Natural killer cell (primary cell): ENCODE results near the gene MT1E. TPM values are rescaled to one million over a fixed set of nuclear protein-coding genes. Genes with fewer than 3 reads are reported as not detected.
"Not testable (repeated sequence)": the region's sequence is repeated elsewhere in the genome, so short reads cannot be mapped to it uniquely, and the experiment has no call there.

Experiments
- ATAC-seq, 3 donors: fragments of 150-1000 bp in 2 of 3; fragments of 200-7000 bp in 1 of 3; cut with Tn5 transposase; 1 replicate in 1 of 3; 2 replicates in 2 of 3; pipeline ENCODE4 v1.10.0; 2021; ENCODE audit warnings: mild to moderate bottlenecking in 2 of 3, moderate library complexity in 2 of 3
- DNase-seq, 2 donors: peaks; one replicate each; pipeline versions ENCODE4 v3.0.0 to v3.0.0-alpha.2; 2013 to 2021; ENCODE audit warnings: mixed read lengths in 1 of 2
- H3K27ac ChIP-seq: one replicate; pipeline ENCODE4 v1.5.1; 2013; ENCODE audit warnings: mild to moderate bottlenecking, low read length
- H3K27me3 ChIP-seq: one replicate; pipeline ENCODE4 v1.6.1; 2013; ENCODE audit warnings: low read length; ENCODE audit not compliant: control insufficient read depth, insufficient read depth
- H3K36me3 ChIP-seq: one replicate; pipeline ENCODE4 v1.6.1; 2013; ENCODE audit warnings: low read length; ENCODE audit not compliant: control insufficient read depth, insufficient read depth
- H3K4me1 ChIP-seq: one replicate; pipeline ENCODE4 v1.6.1; 2013; ENCODE audit warnings: low read length; ENCODE audit not compliant: control insufficient read depth, insufficient read depth
- H3K4me3 ChIP-seq: one replicate; pipeline ENCODE4 v1.5.1; 2013; ENCODE audit warnings: low read length
- H3K9me3 ChIP-seq: one replicate; pipeline ENCODE4 v1.6.1; 2013; ENCODE audit warnings: low read length; ENCODE audit not compliant: control insufficient read depth, insufficient read depth
- H3K27ac Mint-ChIP-seq, 2 donors: one replicate each; pipeline ENCODE4 v1.8.0; 2022; ENCODE audit warnings: mild to moderate bottlenecking in 2 of 2, mixed read lengths in 2 of 2, moderate library complexity in 1 of 2
- H3K27me3 Mint-ChIP-seq, 2 donors: one replicate each; pipeline ENCODE4 v1.8.0; 2022; ENCODE audit warnings: low read depth in 2 of 2, mixed read lengths in 2 of 2
- H3K36me3 Mint-ChIP-seq: one replicate; pipeline ENCODE4 v1.8.0; 2022; ENCODE audit warnings: mixed read lengths
- H3K4me1 Mint-ChIP-seq, 2 donors: one replicate each; pipeline ENCODE4 v1.8.0; 2022; ENCODE audit warnings: mixed read lengths in 2 of 2
- H3K4me3 Mint-ChIP-seq: one replicate; pipeline ENCODE4 v1.8.0; 2022; ENCODE audit warnings: mild to moderate bottlenecking, moderate library complexity, mixed read lengths
- H3K9me3 Mint-ChIP-seq, 2 donors: one replicate each; pipeline ENCODE4 v1.8.0; 2022; ENCODE audit warnings: mixed read lengths in 2 of 2
- CTCF ChIP-seq: fragments of 200-600 bp; IDR thresholded peaks from one replicate; pipeline ENCODE4 v1.8.0; 2022; ENCODE audit warnings: antibody characterized with exemption
- WGBS: methylation state at CpG from one replicate; pipeline ENCODE4 v1.1.7; 2013; ENCODE audit warnings: missing lambda C conversion rate; ENCODE audit not compliant: insufficient coverage; 5-methylcytosine and 5-hydroxymethylcytosine counted together
- intact Hi-C: fragments of 100-400 bp; cut with micrococcal nuclease; formaldehyde crosslinking; loops from one replicate; pipeline ENCODE4 v1.14.2; 2022
- total RNA-seq, 4 donors: library from RNA; stranded (reverse); fragments of 120-200 nt in 1 of 4; gene quantifications; one replicate each; pipeline versions ENCODE4 v1.2.3 to v1.2.4, GENCODE V29; 2013 to 2022

The MT1E gene
- total RNA-seq, 3 donors from 2014 or later (not counting 1 experiment from before 2014, with no cell fraction given): 0.40 to 3.2 TPM; not detected in 1

GRCh38 chr16:56670620-56670934 lies 45.0 kb downstream of the MT1E start:
- no peak for ATAC-seq
- peaks cover 68 to 84% of the 10 kb centered on the region in 2 donors for H3K27me3 Mint-ChIP-seq

GRCh38 chr16:56671691-56672090 lies 46.1 kb downstream of the MT1E start:
- H3K27ac ChIP-seq, H3K36me3 Mint-ChIP-seq, H3K9me3 Mint-ChIP-seq, DNase-seq, H3K27ac Mint-ChIP-seq, H3K9me3 ChIP-seq, H3K4me3 Mint-ChIP-seq, ATAC-seq, H3K4me3 ChIP-seq, intact Hi-C loops, H3K36me3 ChIP-seq: not testable (repeated sequence)
- peaks cover 4 to 32% of the 10 kb centered on the region in 2 donors for H3K4me1 Mint-ChIP-seq
- peaks cover 67 to 75% of the 10 kb centered on the region in 2 donors for H3K27me3 Mint-ChIP-seq
- Histone ChIP-seq H3K27me3 (peaks cover 31% of the 10 kb centered on the region), H3K4me1 (peaks cover 14% of the 10 kb centered on the region)
- 92% methylated on average over 1 of the region's 2 CpGs for WGBS

More at GRCh38 chr16:56670620-56670934, 45.0 kb downstream of the MT1E start:
- Histone ChIP-seq H3K4me1 (peaks cover 6% of the 10 kb centered on the region), H3K27ac (no peak overlapping the region), H3K36me3 (no peaks in the 10 kb centered on the region), H3K27me3 (peaks cover 30% of the 10 kb centered on the region), H3K4me3 (no peak overlapping the region), H3K9me3 (no peaks in the 10 kb centered on the region)
- 57% methylated on average over 2 of the region's 2 CpGs for WGBS
- no peaks in the 10 kb centered on the region for H3K9me3 Mint-ChIP-seq
- H3K36me3 Mint-ChIP-seq: no peaks in the 10 kb centered on the region
- no peak for TF ChIP-seq CTCF
- no peak for DNase-seq
- H3K27ac Mint-ChIP-seq: no peak overlapping the region
- H3K4me1 Mint-ChIP-seq: peaks cover 4 to 25% of the 10 kb centered on the region in 2 donors
- intact Hi-C loops: no loop called here
- H3K4me3 Mint-ChIP-seq: no peak overlapping the region

GRCh38 chr16:56672171-56672570 lies 46.6 kb downstream of the MT1E start:
- intact Hi-C loops, H3K36me3 ChIP-seq, H3K27ac Mint-ChIP-seq, H3K27ac ChIP-seq, H3K9me3 ChIP-seq, H3K4me3 ChIP-seq, DNase-seq, H3K9me3 Mint-ChIP-seq, ATAC-seq, H3K36me3 Mint-ChIP-seq, H3K4me3 Mint-ChIP-seq: not testable (repeated sequence)
- 90% methylated on average over 3 of the region's 3 CpGs for WGBS
- H3K4me1 Mint-ChIP-seq: peaks cover 4 to 32% of the 10 kb centered on the region in 2 donors
- peaks cover 67 to 75% of the 10 kb centered on the region in 2 donors for H3K27me3 Mint-ChIP-seq
- peaks cover 28% of the 10 kb centered on the region for H3K27me3 ChIP-seq
- peaks cover 14% of the 10 kb centered on the region for H3K4me1 ChIP-seq

GRCh38 chr16:56672761-56673536 lies 47.4 kb downstream of the MT1E start:
- Mint-ChIP-seq H3K36me3 (no peaks in the 10 kb centered on the region), H3K4me3 (no peak overlapping the region), H3K27ac (no peak overlapping the region), H3K4me1 (peaks cover 4 to 32% of the 10 kb centered on the region in 2 donors), H3K9me3 (no peaks in the 10 kb centered on the region), H3K27me3 (peaks cover 63 to 67% of the 10 kb centered on the region in 2 donors)
- H3K9me3 ChIP-seq: no peaks in the 10 kb centered on the region
- peaks cover 14% of the 10 kb centered on the region for H3K4me1 ChIP-seq
- ATAC-seq: no peak
- WGBS: 88% methylated on average over 11 of the region's 11 CpGs
- H3K27me3 ChIP-seq: peaks cover 24% of the 10 kb centered on the region
- no peak for TF ChIP-seq CTCF
- H3K36me3 ChIP-seq: no peaks in the 10 kb centered on the region
- no peak for DNase-seq
- H3K4me3 ChIP-seq: no peak overlapping the region
- intact Hi-C loops: no loop called here
- no peak overlapping the region for H3K27ac ChIP-seq
